Right lobe of liver (tissue), 6 donors: ENCODE measurements around the gene CLIC5. TPM values are rescaled to one million over a fixed set of nuclear protein-coding genes. Genes with fewer than 3 reads are reported as not detected.

Experiments
- ATAC-seq, 4 donors: fragments of 200-7000 bp; cut with Tn5 transposase; one replicate each; pipeline ENCODE4 v1.9.1; 2020; ENCODE audit warnings: mild to moderate bottlenecking in 4 of 4, moderate library complexity in 4 of 4
- DNase-seq, 3 donors: peaks; one replicate each; pipeline ENCODE4 v3.0.0-alpha.2; 2020
- H3K27ac ChIP-seq, 3 donors: fragments of 200-600 bp; one replicate each; pipeline ENCODE4 v1.8.0; 2022
- H3K27me3 ChIP-seq, 2 donors: fragments of 200-600 bp; one replicate each; pipeline ENCODE4 v1.8.0; 2022
- H3K36me3 ChIP-seq, 4 donors: fragments of 200-600 bp; sonication (generic) in 1 of 4; one replicate each; pipeline versions ENCODE4 v1.5.1 to v1.8.0; 2017 to 2022; ENCODE audit warnings: control low read depth in 1 of 4
- H3K4me1 ChIP-seq, 4 donors: fragments of 200-600 bp; sonication (generic) in 1 of 4; one replicate each; pipeline versions ENCODE4 v1.5.1 to v1.8.0; 2017 to 2022; ENCODE audit warnings: control low read depth in 1 of 4
- H3K4me3 ChIP-seq, 3 donors: fragments of 200-600 bp; one replicate each; pipeline ENCODE4 v1.8.0; 2022
- H3K9me3 ChIP-seq, 4 donors: fragments of 200-600 bp; sonication (generic) in 1 of 4; one replicate each; pipeline versions ENCODE4 v1.5.1 to v1.8.0; 2017 to 2022; ENCODE audit warnings: control low read depth in 1 of 4
- POLR2A ChIP-seq: fragments of 450-650 bp; IDR thresholded peaks from one replicate; pipeline ENCODE4 v1.6.1; 2017; ENCODE audit warnings: antibody characterized with exemption, mild to moderate bottlenecking
- WGBS: methylation state at CpG from one replicate; pipeline ENCODE4 v1.1.6; 2018; ENCODE audit warnings: low coverage, low lambda C conversion rate; ENCODE audit not compliant: insufficient coverage; ENCODE audit errors: missing lambda C conversion rate; 5-methylcytosine and 5-hydroxymethylcytosine counted together
- intact Hi-C, 2 donors: fragments of 100-400 bp; cut with DNase I; formaldehyde crosslinking; loops; one replicate each; pipeline versions ENCODE4 v1.11.2 to v1.14.1; 2022
- total RNA-seq, 6 experiments: library from RNA; depleted of rRNA in 2 of 6; stranded (reverse); fragments of >200 nt in 2 of 6; fragmentation: NEBNext Ultra II Directional in 3 of 6; extraction: Animal tissue kit (Norgen Biotek cat#: 25700) in 3 of 6; gene quantifications; one replicate each; pipeline versions ENCODE4 v1.1.0 to v1.2.4, GENCODE V29; 2016 to 2023
- TF ChIP-seq, protein P1 (sequence below), 4 donors: fragments of 200-600 bp in 3 of 4; fragments of 450-650 bp in 1 of 4; IDR thresholded peaks; one replicate each; pipeline versions ENCODE4 v1.5.1 to v1.8.0; 2016 to 2022; ENCODE audit warnings: antibody characterized with exemption in 4 of 4, mild to moderate bottlenecking in 2 of 4
- donor health status: DM: no; HTN: yes; CAD: no.
- donor health status: DM: no; HTN: no; CAD: no.
- donor health status: DM: no; HTN: no; CAD: no.
- donor health status: DM: no; HTN: yes; CAD: no.
- donor health status: DM: no; HTN: yes; CAD: no.

CLIC5 gene
- total RNA-seq, 6 experiments from 2014 or later, result 0.18 to 0.42 (median 0.29) TPM

GRCh38 chr6:45895569-45895968 is 120.1 kb downstream of the CLIC5 start:
- Histone ChIP-seq H3K4me1 (no peaks in the 10 kb centered on the region), H3K36me3 (no peaks in the 10 kb centered on the region), H3K9me3 (no peaks in the 10 kb centered on the region), H3K4me3 (no peak overlapping the region), H3K27me3 (no peaks in the 10 kb centered on the region), H3K27ac (no peak overlapping the region)
- WGBS, result 71% methylated on average over 5 of the region's 5 CpGs
- intact Hi-C loops, result no loop called here
- ATAC-seq (no peak), DNase-seq (no peak)
- TF ChIP-seq, protein P1, sequence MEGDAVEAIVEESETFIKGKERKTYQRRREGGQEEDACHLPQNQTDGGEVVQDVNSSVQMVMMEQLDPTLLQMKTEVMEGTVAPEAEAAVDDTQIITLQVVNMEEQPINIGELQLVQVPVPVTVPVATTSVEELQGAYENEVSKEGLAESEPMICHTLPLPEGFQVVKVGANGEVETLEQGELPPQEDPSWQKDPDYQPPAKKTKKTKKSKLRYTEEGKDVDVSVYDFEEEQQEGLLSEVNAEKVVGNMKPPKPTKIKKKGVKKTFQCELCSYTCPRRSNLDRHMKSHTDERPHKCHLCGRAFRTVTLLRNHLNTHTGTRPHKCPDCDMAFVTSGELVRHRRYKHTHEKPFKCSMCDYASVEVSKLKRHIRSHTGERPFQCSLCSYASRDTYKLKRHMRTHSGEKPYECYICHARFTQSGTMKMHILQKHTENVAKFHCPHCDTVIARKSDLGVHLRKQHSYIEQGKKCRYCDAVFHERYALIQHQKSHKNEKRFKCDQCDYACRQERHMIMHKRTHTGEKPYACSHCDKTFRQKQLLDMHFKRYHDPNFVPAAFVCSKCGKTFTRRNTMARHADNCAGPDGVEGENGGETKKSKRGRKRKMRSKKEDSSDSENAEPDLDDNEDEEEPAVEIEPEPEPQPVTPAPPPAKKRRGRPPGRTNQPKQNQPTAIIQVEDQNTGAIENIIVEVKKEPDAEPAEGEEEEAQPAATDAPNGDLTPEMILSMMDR (IDR thresholded peaks at IDR 0.05), result no peak
- TF ChIP-seq POLR2A, result no peak

- ATAC-seq, result no peak
- H3K4me3 ChIP-seq, result no peak overlapping the region
- intact Hi-C loops, result no loop called here
- no peaks in the 10 kb centered on the region for H3K4me1 ChIP-seq
- no peaks in the 10 kb centered on the region for H3K36me3 ChIP-seq
- no peak for TF ChIP-seq POLR2A
- TF ChIP-seq, protein P1 (IDR thresholded peaks at IDR 0.05), result no peak
- H3K9me3 ChIP-seq, result no peaks in the 10 kb centered on the region
- WGBS, result 45% methylated on average over 4 of the region's 4 CpGs
- DNase-seq, result no peak
- no peaks in the 10 kb centered on the region for H3K27me3 ChIP-seq
- H3K27ac ChIP-seq, result no peak overlapping the region
Measured at GRCh38 chr6:45892696-45893245, 122.9 kb downstream of the CLIC5 start.

DNA sequence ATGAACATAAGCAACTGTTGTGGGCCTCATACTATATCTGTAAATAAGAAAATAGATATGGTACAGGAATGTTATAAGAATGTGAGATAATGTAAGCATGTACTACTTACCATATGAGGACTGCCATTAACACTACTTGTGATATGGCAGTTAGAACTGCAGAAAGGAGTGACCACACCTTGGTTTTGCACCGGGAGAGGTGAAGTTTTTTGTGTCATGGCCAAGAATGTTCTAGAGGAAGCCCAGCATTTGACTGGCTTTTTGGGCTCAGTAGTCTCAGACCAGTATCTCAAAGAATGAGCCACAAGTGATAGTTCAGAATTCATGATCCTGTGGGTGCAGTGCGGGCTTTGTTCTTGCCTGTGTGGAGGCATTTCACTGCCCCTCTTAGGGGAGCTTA is 123.5 kb downstream of the CLIC5 start:
- ATAC-seq (no peak), DNase-seq (no peak)
- H3K27ac ChIP-seq, result no peak overlapping the region
- no peak for TF ChIP-seq POLR2A
- TF ChIP-seq, protein P1 (IDR thresholded peaks at IDR 0.05), result no peak
- no peak overlapping the region for H3K4me3 ChIP-seq
- H3K4me1 ChIP-seq, result no peaks in the 10 kb centered on the region
- no CpG with 5 or more reads among the region's 2 CpGs for WGBS
- intact Hi-C loops, result no loop called here
- no peaks in the 10 kb centered on the region for H3K9me3 ChIP-seq
- H3K27me3 ChIP-seq, result no peaks in the 10 kb centered on the region
- no peaks in the 10 kb centered on the region for H3K36me3 ChIP-seq

GRCh38 chr6:45886776-45887175 is 128.9 kb downstream of the CLIC5 start:
- ATAC-seq (no peak), DNase-seq (no peak)
- WGBS, result 54% methylated on average over 2 of the region's 2 CpGs
- Histone ChIP-seq H3K4me1 (no peaks in the 10 kb centered on the region), H3K27ac (no peak overlapping the region), H3K36me3 (no peaks in the 10 kb centered on the region), H3K4me3 (no peak overlapping the region), H3K9me3 (no peaks in the 10 kb centered on the region), H3K27me3 (no peaks in the 10 kb centered on the region)
- intact Hi-C loops, result no loop called here
- TF ChIP-seq, protein P1 (IDR thresholded peaks at IDR 0.05), result no peak
- no peak for TF ChIP-seq POLR2A

DNA sequence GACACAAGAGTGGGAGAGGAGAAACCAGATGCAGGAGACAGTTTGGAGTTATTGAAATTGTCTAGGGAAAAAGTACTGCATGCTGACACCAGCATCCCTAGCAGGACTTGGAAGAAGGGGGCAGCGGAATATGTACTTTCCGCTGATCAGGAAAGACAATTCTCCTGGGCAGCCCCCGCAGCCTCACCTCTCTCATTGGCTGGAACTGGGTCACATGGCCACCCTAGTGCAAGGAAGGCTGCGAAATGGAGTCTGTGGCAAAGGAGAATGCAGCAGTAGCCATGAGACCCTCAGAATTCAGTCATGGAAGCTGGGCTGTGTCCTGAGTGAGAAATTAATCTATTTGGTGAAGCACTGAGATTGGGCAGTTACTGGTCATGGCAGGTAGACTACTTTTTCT is 131.3 kb downstream of the CLIC5 start:
- ATAC-seq, result no peak
- TF ChIP-seq, protein P1 (IDR thresholded peaks at IDR 0.05), result no peak
- no peak for TF ChIP-seq POLR2A
- no peaks in the 10 kb centered on the region for H3K27me3 ChIP-seq
- 67% methylated on average over 4 of the region's 4 CpGs for WGBS
- H3K4me3 ChIP-seq, result no peak overlapping the region
- intact Hi-C loops, result no loop called here
- H3K27ac ChIP-seq, result no peak overlapping the region
- DNase-seq, result no peak
- no peaks in the 10 kb centered on the region for H3K36me3 ChIP-seq
- no peaks in the 10 kb centered on the region for H3K9me3 ChIP-seq
- H3K4me1 ChIP-seq, result no peaks in the 10 kb centered on the region
